Calu3 (cell line): ENCODE measurements around the gene FAM180B. TPM values are rescaled to one million over a fixed set of nuclear protein-coding genes. Genes with fewer than 3 reads are reported as not detected.

Source experiments
- BruUV-seq: library from RNA; stranded (reverse); fragments of 400-500 nt; replicated peaks from 2 replicates; lab custom pipeline; 2021; lab: Mats Ljungman, UMichigan
- CTCF ChIA-PET: fragments of 300-600 bp; sonication (Branson Sonifier 250); formaldehyde crosslinking; loops from one replicate; lab custom pipeline; 2022; ENCODE audit warnings: antibody characterized with exemption; lab: Charles Lee
- DNase-seq: peaks from one replicate; pipeline ENCODE4 v3.0.0; 2022
- H3K27ac Mint-ChIP-seq: one replicate; pipeline ENCODE4 v1.8.0; 2022; ENCODE audit warnings: mixed read lengths; ENCODE audit not compliant: unreplicated experiment
- H3K27me3 Mint-ChIP-seq: one replicate; pipeline ENCODE4 v1.8.0; 2022; ENCODE audit warnings: mixed read lengths; ENCODE audit not compliant: unreplicated experiment
- H3K36me3 Mint-ChIP-seq: one replicate; pipeline ENCODE4 v1.8.0; 2022; ENCODE audit warnings: mild to moderate bottlenecking, moderate library complexity, mixed read lengths; ENCODE audit not compliant: insufficient read depth, unreplicated experiment
- H3K4me1 Mint-ChIP-seq: one replicate; pipeline ENCODE4 v1.8.0; 2022; ENCODE audit warnings: mild to moderate bottlenecking, low read depth, mixed read lengths; ENCODE audit not compliant: unreplicated experiment
- H3K4me3 Mint-ChIP-seq: one replicate; pipeline ENCODE4 v1.8.0; 2022; ENCODE audit warnings: mild to moderate bottlenecking, low read depth, moderate library complexity, mixed read lengths; ENCODE audit not compliant: unreplicated experiment
- H3K9me3 Mint-ChIP-seq: one replicate; pipeline ENCODE4 v1.8.0; 2022; ENCODE audit warnings: low read depth, mixed read lengths; ENCODE audit not compliant: unreplicated experiment
- CTCF ChIP-seq: fragments of 200-600 bp; IDR thresholded peaks from one replicate; pipeline ENCODE4 v1.8.0; 2022; ENCODE audit warnings: antibody characterized with exemption; ENCODE audit not compliant: unreplicated experiment
- intact Hi-C: fragments of 100-400 bp; cut with micrococcal nuclease; formaldehyde crosslinking; loops from one replicate; pipeline ENCODE4 v1.10.0; 2022; ENCODE audit not compliant: unreplicated experiment
- total RNA-seq: library from RNA; stranded (reverse); gene quantifications from 2 replicates; pipeline ENCODE4 v1.2.3, GENCODE V29; 2022

Gene FAM180B
- total RNA-seq, 1 experiment from 2014 or later, result not detected

GRCh38 chr11:47591764-47592163 is 5.3 kb downstream of the FAM180B start:
- H3K9me3 Mint-ChIP-seq, result no peaks in the 10 kb centered on the region
- intact Hi-C loops, result no loop called here
- H3K27ac Mint-ChIP-seq, result no peak overlapping the region
- no peak for DNase-seq
- CTCF ChIA-PET, result no interaction called here
- H3K27me3 Mint-ChIP-seq, result peaks cover 47% of the 10 kb centered on the region
- H3K36me3 Mint-ChIP-seq, result no peaks in the 10 kb centered on the region
- H3K4me1 Mint-ChIP-seq, result no peaks in the 10 kb centered on the region
- no peak overlapping the region for H3K4me3 Mint-ChIP-seq
- TF ChIP-seq CTCF, result no peak
- BruUV-seq, result no TSS peak

- no peak overlapping the region for H3K27ac Mint-ChIP-seq
- BruUV-seq, result no TSS peak
- no peak overlapping the region for H3K4me3 Mint-ChIP-seq
- CTCF ChIA-PET, result no interaction called here
- intact Hi-C loops, result no loop called here
- H3K4me1 Mint-ChIP-seq, result no peaks in the 10 kb centered on the region
- H3K36me3 Mint-ChIP-seq, result no peaks in the 10 kb centered on the region
- H3K9me3 Mint-ChIP-seq, result no peaks in the 10 kb centered on the region
- H3K27me3 Mint-ChIP-seq, result peaks cover 47% of the 10 kb centered on the region
- no peak for TF ChIP-seq CTCF
- DNase-seq, result no peak
Observed at GRCh38 chr11:47592251-47592650, 5.8 kb downstream of the FAM180B start.

GRCh38 chr11:47592970-47593369 is 6.5 kb downstream of the FAM180B start:
- Mint-ChIP-seq H3K4me3 (no peak overlapping the region), H3K36me3 (no peaks in the 10 kb centered on the region), H3K27ac (no peak overlapping the region), H3K4me1 (no peaks in the 10 kb centered on the region), H3K27me3 (peaks cover 47% of the 10 kb centered on the region), H3K9me3 (no peaks in the 10 kb centered on the region)
- no peak for DNase-seq
- no TSS peak for BruUV-seq
- intact Hi-C loops, result no loop called here
- TF ChIP-seq CTCF, result no peak
- CTCF ChIA-PET, result no interaction called here

- Mint-ChIP-seq H3K4me3 (no peak overlapping the region), H3K36me3 (no peaks in the 10 kb centered on the region), H3K27me3 (peaks cover 50% of the 10 kb centered on the region), H3K9me3 (no peaks in the 10 kb centered on the region), H3K4me1 (no peaks in the 10 kb centered on the region), H3K27ac (no peak overlapping the region)
- intact Hi-C loops, result no loop called here
- no peak for DNase-seq
- CTCF ChIA-PET, result no interaction called here
- TF ChIP-seq CTCF, result no peak
- BruUV-seq, result no TSS peak
Observed at GRCh38 chr11:47593492-47593933, 7.0 kb downstream of the FAM180B start.
